Stimulated activated CD4-positive, alpha-beta T cell treated with anti-CD3 and anti-CD28 coated beads, Interleukin-1b, Interleukin-23, amount 100 ng/mL, for 24 hours (primary cell): ENCODE results near the gene ZNF275.
A peak's percentile ranks its signal among the peaks of the same experiment; 100 is the strongest.
"Not testable (repeated sequence)": the region's sequence is repeated elsewhere in the genome, so short reads cannot be mapped to it uniquely, and the experiment has no call there.

Source experiments
- DNase-seq, 4 experiments: peaks; one replicate each; pipeline ENCODE4 v3.0.0-alpha.2; 2020; ENCODE audit warnings: low read depth in 4 of 4, low spot score in 1 of 4

ZNF275 gene

GRCh38 chrX:153386097-153386496 lies 52.1 kb downstream of the ZNF275 start:
- DNase-seq = no peak

GRCh38 chrX:153387345-153387744 lies 53.4 kb downstream of the ZNF275 start:
- no peak for DNase-seq

- DNase-seq = no peak
Observed at GRCh38 chrX:153387987-153388721, 54.2 kb downstream of the ZNF275 start.

GRCh38 chrX:153388722-153389459 lies 54.9 kb downstream of the ZNF275 start:
- DNase-seq = no peak

- DNase-seq = not testable (repeated sequence)
Observed at GRCh38 chrX:153389460-153389768, 55.5 kb downstream of the ZNF275 start.

GRCh38 chrX:153392642-153393321 lies 58.8 kb downstream of the ZNF275 start:
- DNase-seq = no peak

- DNase-seq = no peak
Observed at GRCh38 chrX:153394612-153395011, 60.7 kb downstream of the ZNF275 start.

- no peak for DNase-seq
Observed at GRCh38 chrX:153395613-153396319, 61.8 kb downstream of the ZNF275 start.

- DNase-seq = no peak
Observed at GRCh38 chrX:153396320-153397195, 62.6 kb downstream of the ZNF275 start.

- no peak for DNase-seq
Observed at GRCh38 chrX:153397256-153397960, 63.5 kb downstream of the ZNF275 start.

GRCh38 chrX:153398275-153398960 lies 64.5 kb downstream of the ZNF275 start:
- no peak for DNase-seq

GRCh38 chrX:153400146-153401132 lies 66.5 kb downstream of the ZNF275 start:
- DNase-seq = peak; percentile 25 to 49 (median 32)

- no peak for DNase-seq
Observed at GRCh38 chrX:153401133-153401764, 67.3 kb downstream of the ZNF275 start, which contains the start of gene PNMA6E. TSS of gene PNMA6E (minus strand) at chrX:153401350. CDS start at chrX:153398849, 2,501 bp downstream.
